GM21737 (cell line): Measurements from ENCODE around the gene RNU1-1.
"Not testable (repeated sequence)": the region's sequence is repeated elsewhere in the genome, so short reads cannot be mapped to it uniquely, and the experiment has no call there.

Source experiments
- ATAC-seq: cut with Tn5 transposase; IDR thresholded peaks from one replicate; pipeline ENCODE4 v1.9.1; 2021; ENCODE audit warnings: mild to moderate bottlenecking, moderate library complexity; ENCODE audit not compliant: unreplicated experiment

Gene RNU1-1

DNA sequence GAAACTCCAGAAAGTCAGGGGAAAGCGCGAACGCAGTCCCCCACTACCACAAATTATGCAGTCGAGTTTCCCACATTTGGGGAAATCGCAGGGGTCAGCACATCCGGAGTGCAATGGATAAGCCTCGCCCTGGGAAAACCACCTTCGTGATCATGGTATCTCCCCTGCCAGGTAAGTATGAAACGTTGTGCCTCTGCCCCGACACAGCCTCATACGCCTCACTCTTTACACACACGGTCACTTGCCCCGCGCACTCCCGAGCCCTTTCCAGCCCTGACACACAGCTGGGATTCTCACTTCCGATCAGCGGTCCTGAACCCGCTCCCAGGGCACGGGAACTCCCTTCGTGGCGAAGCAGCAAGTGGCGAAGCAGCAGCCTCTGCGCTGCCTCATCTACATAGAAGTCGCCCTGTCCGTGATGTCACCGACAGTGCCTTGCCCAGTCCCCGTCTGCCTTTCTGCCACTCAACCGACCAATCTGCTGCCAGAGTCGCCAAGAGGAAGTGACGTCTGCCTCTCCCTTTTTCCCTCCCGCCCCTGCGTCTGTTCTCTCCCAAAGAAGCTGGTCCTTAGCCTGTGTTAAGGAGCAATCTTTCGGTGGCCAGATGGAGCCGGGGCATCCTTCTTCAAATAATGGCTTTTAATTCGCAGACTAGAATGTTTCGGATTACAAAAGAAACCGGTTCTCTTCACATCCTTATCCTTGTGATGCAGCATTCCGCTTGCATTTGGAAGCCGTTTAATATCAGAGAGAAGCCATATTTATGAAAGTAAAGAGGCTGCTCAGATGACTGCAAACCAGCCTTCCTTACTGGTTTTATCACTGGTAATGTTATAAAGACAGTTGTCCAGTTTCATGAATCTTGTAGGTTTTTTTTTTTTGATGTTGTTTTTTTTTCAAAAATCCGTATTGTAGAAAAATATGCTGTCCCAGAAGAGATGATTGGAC lies at the start of gene RNU1-1:
TSS of gene RNU1-1 (minus strand) at position 179 of the 949 bp plus-strand sequence.
- not testable (repeated sequence) for ATAC-seq

- ATAC-seq: not testable (repeated sequence)
These were observed 47.0 kb upstream of the RNU1-1 start for GRCh38 chr1:16561035-16561434.

GRCh38 chr1:16560498-16560897 lies 46.4 kb upstream of the RNU1-1 start:
- not testable (repeated sequence) for ATAC-seq

DNA sequence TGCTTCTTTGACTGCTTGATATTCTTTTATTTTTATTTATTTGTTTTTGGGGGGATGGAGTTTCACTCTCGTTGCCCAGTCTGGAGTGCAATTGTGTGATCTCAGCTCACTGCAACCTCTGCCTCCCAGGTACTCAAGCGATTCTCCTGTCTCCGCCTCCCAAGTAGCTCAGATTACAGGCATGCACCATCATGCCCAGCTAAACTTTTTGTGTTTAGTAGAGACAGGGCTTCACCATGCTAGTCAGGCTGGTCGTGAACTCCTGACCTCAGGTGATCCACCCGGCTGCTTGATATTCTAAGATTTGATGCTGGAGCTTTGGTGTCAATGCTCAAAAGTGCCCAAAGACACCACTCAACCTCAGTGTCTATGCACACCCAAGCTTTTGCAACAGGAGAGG lies 45.6 kb upstream of the RNU1-1 start:
- not testable (repeated sequence) for ATAC-seq

DNA sequence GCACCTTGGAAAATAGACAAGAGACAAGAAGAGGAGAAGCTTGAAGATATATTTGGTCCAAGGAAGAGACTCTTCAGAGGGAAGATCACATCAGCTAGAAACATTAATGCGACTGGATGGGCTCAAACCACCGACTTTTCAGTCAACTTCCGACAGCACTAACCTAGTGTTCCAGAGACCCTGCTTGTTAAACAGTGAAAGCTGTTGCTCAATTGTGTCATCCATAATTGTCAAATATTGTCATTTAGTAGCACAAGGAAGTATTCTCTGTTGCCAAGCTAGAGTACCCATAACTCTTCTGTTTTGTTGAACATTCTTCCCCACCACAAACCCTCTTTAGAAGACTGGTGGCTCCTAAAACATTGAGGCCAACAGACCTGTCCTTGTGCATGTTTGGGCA lies 42.9 kb upstream of the RNU1-1 start:
- not testable (repeated sequence) for ATAC-seq

- ATAC-seq: not testable (repeated sequence)
These were observed 39.2 kb upstream of the RNU1-1 start for GRCh38 chr1:16553244-16553643.

GRCh38 chr1:16550212-16550918 lies 36.3 kb upstream of the RNU1-1 start:
- not testable (repeated sequence) for ATAC-seq

GRCh38 chr1:16549545-16549944 lies 35.5 kb upstream of the RNU1-1 start:
- ATAC-seq: not testable (repeated sequence)

- ATAC-seq: not testable (repeated sequence)
These were observed 33.6 kb upstream of the RNU1-1 start for GRCh38 chr1:16547502-16548241.

DNA sequence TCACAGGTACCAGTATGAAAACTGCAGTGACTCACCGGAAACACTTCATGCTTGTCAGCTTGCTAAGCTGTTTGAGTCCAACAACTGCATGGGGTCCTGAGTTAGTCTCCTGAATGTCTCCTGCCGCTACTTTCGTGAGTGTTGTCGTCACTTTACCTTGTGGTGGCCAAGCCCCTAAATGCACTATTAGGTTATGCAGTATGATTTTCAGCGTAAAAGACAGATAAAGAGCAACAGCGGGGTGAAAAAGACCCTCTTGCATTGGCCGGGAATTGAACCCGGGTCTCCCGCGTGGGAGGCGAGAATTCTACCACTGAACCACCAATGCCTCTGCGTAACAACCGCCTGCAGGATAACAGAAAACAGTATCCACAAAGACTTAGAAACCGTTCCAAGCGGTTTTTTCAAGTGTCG lies 31.6 kb upstream of the RNU1-1 start:
- ATAC-seq: not testable (repeated sequence)

DNA sequence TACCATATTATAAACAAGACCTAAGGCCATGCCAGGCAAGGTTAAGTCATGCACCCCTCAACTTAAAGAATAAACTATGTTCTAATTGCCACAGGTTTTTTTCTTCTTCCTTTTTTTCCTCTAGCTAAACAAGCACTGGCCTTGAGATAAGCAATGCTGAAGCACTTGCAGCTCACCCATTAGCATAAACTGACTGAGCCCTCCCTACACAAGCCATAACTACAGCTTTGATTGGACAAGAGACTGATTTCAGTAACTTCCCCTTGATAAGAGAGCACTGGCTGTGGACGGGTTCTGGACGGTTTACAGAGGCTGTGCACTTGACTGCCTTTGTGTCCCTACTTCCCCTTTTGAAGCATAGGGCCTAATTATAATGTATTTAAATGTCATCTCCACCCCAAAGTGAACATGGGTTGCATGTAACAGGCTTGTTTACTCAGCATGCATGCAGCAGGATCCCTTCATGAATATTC lies 26.4 kb upstream of the RNU1-1 start:
- not testable (repeated sequence) for ATAC-seq

DNA sequence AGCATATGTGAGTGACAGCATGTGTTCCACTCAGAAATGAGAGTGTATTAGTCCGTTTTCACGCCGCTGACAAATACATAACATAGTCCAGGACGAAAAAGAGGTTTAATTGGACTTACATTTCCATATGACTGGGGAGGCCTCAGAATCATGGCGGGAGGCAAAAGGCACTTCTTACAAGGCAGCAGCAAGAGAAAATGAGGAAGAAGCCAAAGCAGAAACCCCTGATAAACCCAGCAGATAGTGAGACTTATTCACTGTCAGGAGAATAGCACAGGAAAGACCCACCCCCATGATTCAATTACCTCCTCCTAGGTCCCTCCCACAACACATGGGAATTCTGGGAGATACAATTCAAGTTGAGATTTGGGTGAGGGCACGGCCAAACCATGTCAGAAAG lies 23.4 kb upstream of the RNU1-1 start:
- ATAC-seq: not testable (repeated sequence)

- ATAC-seq: not testable (repeated sequence)
These were observed 22.7 kb upstream of the RNU1-1 start for GRCh38 chr1:16536796-16537195.

GRCh38 chr1:16535898-16536297 lies 21.8 kb upstream of the RNU1-1 start:
- not testable (repeated sequence) for ATAC-seq

DNA sequence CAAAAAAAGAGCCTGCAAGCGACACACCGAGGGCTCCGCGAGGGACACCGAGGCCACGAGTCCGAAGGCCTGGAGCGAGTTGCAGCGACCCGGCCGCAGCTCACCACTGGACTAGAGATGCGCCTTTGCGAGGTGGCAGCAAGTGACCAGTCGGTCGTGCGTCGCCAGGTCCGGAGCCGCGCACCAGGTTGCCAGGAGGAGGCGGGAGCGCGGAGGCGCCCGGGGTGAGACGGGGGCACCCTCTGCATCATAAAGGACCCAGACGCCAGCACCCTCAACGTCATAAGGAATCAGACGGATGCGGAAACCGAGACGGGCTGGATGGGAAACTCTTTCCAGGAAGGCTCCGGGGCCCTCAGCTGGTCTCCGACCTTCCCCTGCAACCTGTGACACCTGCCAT lies 21.4 kb upstream of the RNU1-1 start:
- not testable (repeated sequence) for ATAC-seq

GRCh38 chr1:16534829-16535456 lies 20.9 kb upstream of the RNU1-1 start:
- ATAC-seq: not testable (repeated sequence)

DNA sequence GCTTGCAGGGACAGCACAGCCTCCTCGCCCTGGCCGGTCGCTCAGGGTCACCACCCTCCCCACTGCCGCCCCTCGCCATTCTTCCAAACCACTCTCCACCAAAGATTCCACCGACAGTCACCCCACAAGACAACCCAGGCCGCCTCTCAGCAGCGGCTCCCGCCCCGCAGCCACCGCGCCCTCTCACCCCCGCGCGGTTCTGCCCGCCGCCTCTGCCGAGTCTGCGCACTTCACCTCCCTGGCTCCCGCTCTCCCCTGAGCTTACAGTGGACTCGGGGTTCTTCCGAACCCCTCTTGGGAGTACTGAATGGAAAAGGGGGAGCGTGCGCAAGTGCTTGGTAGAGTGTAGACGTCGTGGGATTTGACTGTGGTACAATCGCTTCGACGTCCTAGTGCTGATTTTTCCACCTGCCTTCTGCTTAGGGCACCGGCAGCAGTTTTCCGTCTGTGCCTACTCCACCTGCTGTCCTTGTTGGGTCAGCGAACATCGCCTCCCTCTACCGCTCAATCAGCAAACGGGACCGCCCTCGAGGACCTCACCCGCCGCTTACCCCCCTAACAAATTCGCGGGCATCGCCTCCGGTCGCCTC lies 20.2 kb upstream of the RNU1-1 start:
- not testable (repeated sequence) for ATAC-seq

DNA sequence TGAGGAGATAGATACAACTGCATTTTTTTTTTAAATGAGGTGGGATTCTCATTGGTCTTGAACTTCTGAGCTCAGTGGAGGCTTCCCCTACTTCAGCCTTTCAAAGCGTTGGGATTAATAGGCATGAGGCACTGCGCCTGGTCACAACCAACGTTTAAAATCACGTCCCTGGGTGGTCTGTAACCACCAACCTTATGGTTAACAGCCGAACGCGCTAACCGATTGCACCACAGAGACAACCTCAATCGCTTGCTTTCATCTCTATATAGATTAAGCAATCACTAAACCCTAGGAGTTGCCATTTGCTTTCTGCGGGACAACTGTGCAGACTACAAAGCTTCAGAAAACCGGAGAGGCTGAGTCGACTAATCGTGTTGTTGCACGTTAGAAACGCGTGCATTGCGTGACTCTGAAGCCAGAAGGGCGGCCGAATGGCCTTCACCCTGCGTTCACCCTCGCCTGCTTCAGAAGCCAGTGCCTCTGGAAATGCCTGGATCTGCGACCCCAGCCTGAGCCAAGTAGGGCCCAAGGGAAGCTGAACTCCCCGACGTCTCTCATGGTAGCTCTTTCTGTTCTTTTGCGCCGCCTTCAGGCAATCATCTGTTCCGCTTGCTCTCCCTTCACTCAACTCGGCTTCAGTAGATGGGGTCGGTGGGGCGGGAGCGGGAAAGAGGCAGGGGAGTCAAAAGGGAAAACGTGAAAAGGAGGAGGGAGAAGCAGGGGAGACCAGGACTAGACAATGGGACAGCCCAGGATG lies 18.3 kb upstream of the RNU1-1 start:
- ATAC-seq: not testable (repeated sequence)

DNA sequence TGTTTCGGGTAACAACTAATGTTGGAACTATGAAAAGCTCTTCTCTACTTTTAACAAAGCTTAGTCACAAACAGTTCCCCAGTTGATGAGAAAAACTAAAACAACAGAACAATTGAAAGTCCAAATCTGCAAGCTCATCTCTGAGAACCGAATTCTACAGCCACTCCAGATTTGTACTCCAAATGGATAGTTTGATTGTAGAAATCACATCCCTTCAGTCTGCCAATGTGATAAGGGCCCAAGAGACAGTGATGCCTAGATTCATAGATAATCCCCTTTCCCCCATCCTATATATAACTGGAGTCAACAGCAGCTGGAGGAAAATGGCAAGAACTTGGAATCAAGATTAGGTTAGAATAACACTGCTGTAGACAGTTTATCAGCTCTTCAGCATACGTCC lies 14.3 kb upstream of the RNU1-1 start:
- not testable (repeated sequence) for ATAC-seq
